ENCODE data around the gene CAPN15.

GRCh38 chr16:582614-583331 is 55.3 kb downstream of the CAPN15 start:
- TF ChIP-seq SIN3A (IDR thresholded peaks at IDR 0.05; ENCODE audit: borderline replicate concordance, insufficient read depth, low read length), result no peak
- TF ChIP-seq POLR2AphosphoS5 (IDR thresholded peaks at IDR 0.05; ENCODE audit: low read depth, low read length), result no peak

All from PFSK-1 (cell line).